NT2/D1 (cell line): ENCODE measurements around the gene LETM1.

Experiments used
- SUZ12 ChIP-seq: IDR thresholded peaks from 2 replicates; pipeline ENCODE4 v1.6.1; 2011; ENCODE audit not compliant: insufficient read length, insufficient read depth; ENCODE audit errors: extremely low read depth
- ZNF274 ChIP-seq: IDR thresholded peaks from 2 replicates; pipeline ENCODE4 v1.6.1; 2011; ENCODE audit warnings: mild to moderate bottlenecking, low read depth, low read length

DNA sequence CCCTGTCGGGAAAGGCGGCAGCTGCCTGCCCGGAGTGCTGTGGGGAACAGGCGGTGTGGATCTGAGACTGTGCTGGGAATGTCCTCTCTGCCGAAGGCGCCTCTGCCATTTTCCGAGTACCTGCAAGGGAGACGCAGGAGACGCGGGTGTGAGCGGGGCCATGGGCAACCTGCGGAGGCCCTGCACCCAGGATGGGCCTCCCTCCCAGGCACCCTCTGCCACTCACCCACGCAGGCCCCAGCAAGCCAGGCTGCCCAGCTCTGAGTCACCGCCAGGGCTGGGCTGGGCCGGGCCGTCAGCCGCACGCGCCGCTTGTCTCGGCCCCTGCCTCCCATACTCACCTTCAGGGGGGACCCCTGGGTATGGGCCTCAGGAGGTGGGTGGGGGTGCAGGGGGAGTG is 66.4 kb downstream of the LETM1 start:
- TF ChIP-seq ZNF274 (no peak), SUZ12 (no peak)
